GM12878 (cell line): ENCODE results near the gene ZNF764. TPM values are rescaled to one million over a fixed set of nuclear protein-coding genes. Genes with fewer than 3 reads are reported as not detected.
A peak's percentile ranks its signal among the peaks of the same experiment; 100 is the strongest.

Experiments used
- ATAC-seq: fragments of 200-7000 bp; cut with Tn5 transposase; 3 replicates; pipeline ENCODE4 v1.9.1; 2020; ENCODE audit warnings: mild to moderate bottlenecking, moderate library complexity
- BruUV-seq: library from RNA; stranded (reverse); fragments of 400-500 nt; replicated peaks from 2 replicates; lab custom pipeline; 2021; lab: Mats Ljungman, UMichigan
- CTCF ChIA-PET: fragments of 300-600 bp; sonication (Branson Sonifier 250); formaldehyde crosslinking; extraction: SDS; loops from one replicate; lab custom pipeline; 2021; ENCODE audit warnings: inconsistent platforms; lab: Yijun Ruan, JAX
- POLR2A ChIA-PET: fragments of 350-600 bp; formaldehyde crosslinking; extraction: SDS; loops from one replicate; lab custom pipeline; 2021; ENCODE audit warnings: inconsistent platforms; lab: Charles Lee
- RAD21 ChIA-PET: fragments of 300-600 bp; sonication (Branson Sonifier 250); formaldehyde crosslinking; loops from one replicate; lab custom pipeline; 2023; ENCODE audit warnings: antibody characterized with exemption; ENCODE audit not compliant: unreplicated experiment; lab: Charles Lee
- SMC1A ChIA-PET: fragments of 300-600 bp; sonication (Branson Sonifier 250); formaldehyde crosslinking; loops from one replicate; lab custom pipeline; 2023; ENCODE audit not compliant: unreplicated experiment, uncharacterized antibody; lab: Charles Lee
- DNase-seq: peaks from one replicate; pipeline ENCODE4 v3.0.0-alpha.2; 2011; ENCODE audit warnings: low read depth, low spot score
- FAIRE-seq: peaks from 3 replicates; lab custom pipeline; 2011; peaks lifted over from hg19 to GRCh38; lab: Jason Lieb, UNC
- H2AFZ ChIP-seq: 2 replicates; pipeline ENCODE4 v1.6.0; 2011; ENCODE audit warnings: low read depth, low read length, control low read depth; ENCODE audit not compliant: control insufficient read depth
- H3K27ac ChIP-seq: 2 replicates; pipeline ENCODE4 v1.5.1; 2011; ENCODE audit warnings: control low read depth; ENCODE audit not compliant: control insufficient read depth, insufficient read depth
- H3K27me3 ChIP-seq, 2 experiments: replicated peaks in 1 of 2; 2 replicates each; pipeline versions ENCODE4 v1.6.0 to v1.6.1; 2011; ENCODE audit warnings: low read length in 1 of 2; ENCODE audit not compliant: control insufficient read depth in 2 of 2, insufficient read depth in 2 of 2
- H3K36me3 ChIP-seq, 2 experiments: 2 replicates each; pipeline ENCODE4 v1.5.1; 2011; ENCODE audit warnings: low read length in 1 of 2; ENCODE audit not compliant: control insufficient read depth in 2 of 2, insufficient read depth in 2 of 2
- H3K4me1 ChIP-seq: 2 replicates; pipeline ENCODE4 v1.6.1; 2011; ENCODE audit warnings: mild to moderate bottlenecking, low read length, moderate library complexity, mixed read lengths; ENCODE audit not compliant: control insufficient read depth, insufficient read depth
- H3K4me2 ChIP-seq: 2 replicates; pipeline ENCODE4 v1.6.0; 2011; ENCODE audit warnings: control low read depth; ENCODE audit not compliant: control insufficient read depth, insufficient read depth
- H3K4me3 ChIP-seq: fragments of 200-600 bp; sonication (generic); 2 replicates; pipeline ENCODE4 v1.5.1; 2016
- H3K79me2 ChIP-seq: 2 replicates; pipeline ENCODE4 v1.6.0; 2011; ENCODE audit warnings: low read length; ENCODE audit not compliant: control insufficient read depth, insufficient read depth
- H3K9ac ChIP-seq: 2 replicates; pipeline ENCODE4 v1.8.0; 2011; ENCODE audit warnings: low read length, control low read depth, mixed read lengths; ENCODE audit not compliant: control insufficient read depth, insufficient read depth
- H3K9me3 ChIP-seq: replicated peaks from 3 replicates; pipeline ENCODE4 v1.5.1; 2011; ENCODE audit warnings: mild to moderate bottlenecking, low read length; ENCODE audit not compliant: control insufficient read depth, insufficient read depth
- H4K20me1 ChIP-seq: 2 replicates; pipeline ENCODE4 v1.6.0; 2011; ENCODE audit not compliant: control insufficient read depth, insufficient read depth
- BCL11A ChIP-seq: IDR thresholded peaks from 2 replicates; pipeline ENCODE4 v1.6.1; 2011; ENCODE audit warnings: low read depth, low read length
- BRCA1 ChIP-seq: IDR thresholded peaks from 2 replicates; pipeline ENCODE4 v1.6.1; 2011; ENCODE audit warnings: low read depth, low read length, improper control_type of control experiment
- CBFB ChIP-seq: IDR thresholded peaks from 2 replicates; pipeline ENCODE4 v1.6.1; 2016; ENCODE audit warnings: antibody characterized with exemption, low read depth
- EZH2 ChIP-seq: IDR thresholded peaks from 2 replicates; pipeline ENCODE4 v1.6.1; 2012; ENCODE audit warnings: low read depth, mild to moderate bottlenecking, control low read depth, inconsistent platforms, low read length, borderline replicate concordance; ENCODE audit not compliant: control insufficient read depth
- JUNB ChIP-seq: IDR thresholded peaks from 2 replicates; pipeline ENCODE4 v1.6.1; 2016; ENCODE audit warnings: antibody characterized with exemption, mild to moderate bottlenecking
- KAT2A ChIP-seq: conservative IDR thresholded peaks from 2 replicates; pipeline ENCODE4 v1.6.1; 2011; ENCODE audit warnings: low read depth, low read length; ENCODE audit not compliant: control insufficient read depth
- NR2C2 ChIP-seq: IDR thresholded peaks from 2 replicates; pipeline ENCODE4 v1.6.1; 2011; ENCODE audit warnings: borderline replicate concordance, low read depth; ENCODE audit not compliant: control insufficient read depth, insufficient read length
- RAD21 ChIP-seq: IDR thresholded peaks from 2 replicates; pipeline ENCODE4 v1.6.1; 2011; ENCODE audit warnings: mild to moderate bottlenecking, low read depth, low read length, moderate library complexity; ENCODE audit not compliant: insufficient read depth
- RAD51 ChIP-seq: fragments of 450-650 bp; IDR thresholded peaks from 2 replicates; pipeline ENCODE4 v1.6.1; 2016; ENCODE audit warnings: moderate library complexity, mild to moderate bottlenecking, inconsistent platforms
- STAT1 ChIP-seq: fragments of 450-650 bp; conservative IDR thresholded peaks from 2 replicates; pipeline ENCODE4 v1.6.1; 2014; ENCODE audit warnings: antibody characterized with exemption, mild to moderate bottlenecking
- WGBS: methylation state at CpG from one replicate; pipeline ENCODE4 v1.1.6; 2016; ENCODE audit warnings: low lambda C conversion rate; ENCODE audit not compliant: insufficient replicate concordance, insufficient coverage; ENCODE audit errors: missing lambda C conversion rate; 5-methylcytosine and 5-hydroxymethylcytosine counted together
- in situ Hi-C: fragments of 300-500 bp; cut with MboI; formaldehyde crosslinking; loops from 9 replicates; pipeline ENCODE4 v1.14.3; 2018; ENCODE audit warnings: mixed read lengths
- intact Hi-C: fragments of 100-400 bp; cut with micrococcal nuclease; formaldehyde crosslinking; loops from one replicate; pipeline ENCODE4 v1.14.2; 2022; ENCODE audit not compliant: unreplicated experiment
- polyA plus RNA-seq, 11 experiments: library from polyadenylated mRNA; depleted of rRNA in 4 of 11; unstranded in 6 of 11; stranded (reverse) in 5 of 11; fragments of >200 nt; fragmentation: Nextera tagmentation in 4 of 11; fragmentation: Illumina TruSeq in 1 of 11; extraction: Ambion mirVana in 4 of 11; extraction: Trizol in 1 of 11; gene quantifications; 1 replicate in 1 of 11; 2 replicates in 10 of 11; pipeline versions ENCODE4 v1.2.1 to v1.2.3, GENCODE V29; 2011 to 2016; ENCODE audit warnings: inconsistent platforms in 2 of 11, missing spikeins in 2 of 11, low read depth in 1 of 11
- total RNA-seq, 4 experiments: library from RNA; depleted of rRNA in 3 of 4; stranded (reverse); fragments of >200 nt in 3 of 4; fragmentation: Illumina TruSeq in 1 of 4; extraction: Trizol in 1 of 4; gene quantifications; 2 replicates each; pipeline versions ENCODE4 v1.2.1 to v1.2.3, GENCODE V29; 2013 to 2021
- TF ChIP-seq, protein P1 (sequence below): fragments of 450-650 bp; IDR thresholded peaks from 2 replicates; pipeline ENCODE4 v1.6.1; 2016; ENCODE audit warnings: mild to moderate bottlenecking
- TF ChIP-seq, protein P2 (sequence below): IDR thresholded peaks from 2 replicates; pipeline ENCODE4 v1.6.1; 2011; ENCODE audit warnings: mild to moderate bottlenecking, low read depth, low read length, moderate library complexity; ENCODE audit not compliant: insufficient replicate concordance
- TF ChIP-seq, protein P3 (sequence below): fragments of 450-650 bp; IDR thresholded peaks from 2 replicates; pipeline ENCODE4 v1.6.1; 2017; ENCODE audit warnings: low read depth, mild to moderate bottlenecking, moderate library complexity
- TF ChIP-seq, protein P4 (sequence below): IDR thresholded peaks from 2 replicates; pipeline ENCODE4 v1.6.1; 2011; ENCODE audit warnings: low read depth, low read length, improper control_type of control experiment, borderline replicate concordance
- TF ChIP-seq, protein P5 (sequence below): fragments of 450-650 bp; formaldehyde crosslinking; IDR thresholded peaks from 2 replicates; pipeline ENCODE4 v1.4.0; 2020; ENCODE audit warnings: mild to moderate bottlenecking, moderate library complexity

The ZNF764 gene
- total and polyA plus RNA-seq, 10 of the 15 experiments (the other 5 are each of a cell fraction or from before 2014, with no cell fraction given) = 0.61 to 11.9 (median 3.8) TPM

DNA sequence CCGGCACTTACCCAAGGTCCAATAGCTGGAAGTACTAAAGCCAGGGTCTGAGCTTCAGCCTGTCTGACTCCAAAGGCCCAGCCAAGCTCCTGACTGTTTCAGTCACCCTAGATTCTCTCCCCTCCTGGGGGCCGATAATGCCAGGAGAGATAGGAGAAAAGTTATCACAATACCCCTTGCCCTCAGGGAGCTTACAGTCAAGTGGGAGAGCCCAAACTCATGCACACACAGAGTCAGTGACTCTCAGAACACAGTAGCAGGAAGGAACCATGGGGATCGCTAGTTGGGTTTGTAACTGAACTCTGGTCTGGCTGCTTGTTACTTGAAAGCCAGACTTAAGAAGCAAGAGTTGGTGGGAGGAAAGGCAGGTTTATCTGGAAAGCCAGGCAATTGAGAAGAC lies 46.7 kb downstream of the ZNF764 start:
- Histone ChIP-seq H3K27me3 (no peaks in the 10 kb centered on the region), H3K79me2 (no peaks in the 10 kb centered on the region), H3K4me1 (no peaks in the 10 kb centered on the region), H3K4me2 (no peak overlapping the region), H4K20me1 (no peaks in the 10 kb centered on the region), H2AFZ (no peak overlapping the region), H3K27ac (no peak overlapping the region), H3K36me3 (peaks cover 26 to 44% of the 10 kb centered on the region in 2 experiments), H3K4me3 (no peak overlapping the region), H3K9me3 (no peaks in the 10 kb centered on the region), H3K9ac (no peak overlapping the region)
- BruUV-seq = TSS peak; percentile 58
- CTCF ChIA-PET = interaction anchor here (1.3 to 2.0 kb wide), 2 partner anchors 81 to 87 kb away, joined by 4 to 8 read pairs; partner anchors contain the start of gene DCTPP1
- SMC1A ChIA-PET = interaction anchor here (1.2 to 1.7 kb wide), 5 partner anchors 13 to 87 kb away, joined by 3 read pairs; partner anchors contain the start of gene DCTPP1
- ATAC-seq = no peak
- DNase-seq = no peak
- RAD21 ChIA-PET = interaction anchor here (1.3 to 1.5 kb wide), 2 partner anchors 38 to 82 kb away, joined by 4 to 5 read pairs; partner anchors contain the start of gene DCTPP1
- intact Hi-C loops = no loop called here
- in situ Hi-C loops = no loop called here
- FAIRE-seq = no peak
- 94% methylated on average over 3 of the region's 3 CpGs for WGBS
- POLR2A ChIA-PET = interaction anchor here (1.6 kb wide), 1 partner anchor 11 kb away, joined by 3 read pairs; no protein-coding TSS in a partner anchor
- TF ChIP-seq, protein P1, sequence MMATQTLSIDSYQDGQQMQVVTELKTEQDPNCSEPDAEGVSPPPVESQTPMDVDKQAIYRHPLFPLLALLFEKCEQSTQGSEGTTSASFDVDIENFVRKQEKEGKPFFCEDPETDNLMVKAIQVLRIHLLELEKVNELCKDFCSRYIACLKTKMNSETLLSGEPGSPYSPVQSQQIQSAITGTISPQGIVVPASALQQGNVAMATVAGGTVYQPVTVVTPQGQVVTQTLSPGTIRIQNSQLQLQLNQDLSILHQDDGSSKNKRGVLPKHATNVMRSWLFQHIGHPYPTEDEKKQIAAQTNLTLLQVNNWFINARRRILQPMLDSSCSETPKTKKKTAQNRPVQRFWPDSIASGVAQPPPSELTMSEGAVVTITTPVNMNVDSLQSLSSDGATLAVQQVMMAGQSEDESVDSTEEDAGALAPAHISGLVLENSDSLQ = no peak
- no peak for TF ChIP-seq RAD51
- no peak for TF ChIP-seq EZH2
- TF ChIP-seq, protein P2, sequence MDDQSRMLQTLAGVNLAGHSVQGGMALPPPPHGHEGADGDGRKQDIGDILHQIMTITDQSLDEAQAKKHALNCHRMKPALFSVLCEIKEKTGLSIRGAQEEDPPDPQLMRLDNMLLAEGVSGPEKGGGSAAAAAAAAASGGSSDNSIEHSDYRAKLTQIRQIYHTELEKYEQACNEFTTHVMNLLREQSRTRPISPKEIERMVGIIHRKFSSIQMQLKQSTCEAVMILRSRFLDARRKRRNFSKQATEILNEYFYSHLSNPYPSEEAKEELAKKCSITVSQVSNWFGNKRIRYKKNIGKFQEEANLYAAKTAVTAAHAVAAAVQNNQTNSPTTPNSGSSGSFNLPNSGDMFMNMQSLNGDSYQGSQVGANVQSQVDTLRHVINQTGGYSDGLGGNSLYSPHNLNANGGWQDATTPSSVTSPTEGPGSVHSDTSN = no peak
- no peak for TF ChIP-seq STAT1
- TF ChIP-seq KAT2A = no peak
- no peak for TF ChIP-seq BRCA1
- no peak for TF ChIP-seq JUNB
- no peak for TF ChIP-seq BCL11A
- no peak for TF ChIP-seq RAD21
- TF ChIP-seq, protein P3, sequence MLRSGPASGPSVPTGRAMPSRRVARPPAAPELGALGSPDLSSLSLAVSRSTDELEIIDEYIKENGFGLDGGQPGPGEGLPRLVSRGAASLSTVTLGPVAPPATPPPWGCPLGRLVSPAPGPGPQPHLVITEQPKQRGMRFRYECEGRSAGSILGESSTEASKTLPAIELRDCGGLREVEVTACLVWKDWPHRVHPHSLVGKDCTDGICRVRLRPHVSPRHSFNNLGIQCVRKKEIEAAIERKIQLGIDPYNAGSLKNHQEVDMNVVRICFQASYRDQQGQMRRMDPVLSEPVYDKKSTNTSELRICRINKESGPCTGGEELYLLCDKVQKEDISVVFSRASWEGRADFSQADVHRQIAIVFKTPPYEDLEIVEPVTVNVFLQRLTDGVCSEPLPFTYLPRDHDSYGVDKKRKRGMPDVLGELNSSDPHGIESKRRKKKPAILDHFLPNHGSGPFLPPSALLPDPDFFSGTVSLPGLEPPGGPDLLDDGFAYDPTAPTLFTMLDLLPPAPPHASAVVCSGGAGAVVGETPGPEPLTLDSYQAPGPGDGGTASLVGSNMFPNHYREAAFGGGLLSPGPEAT = no peak
- TF ChIP-seq, protein P4, sequence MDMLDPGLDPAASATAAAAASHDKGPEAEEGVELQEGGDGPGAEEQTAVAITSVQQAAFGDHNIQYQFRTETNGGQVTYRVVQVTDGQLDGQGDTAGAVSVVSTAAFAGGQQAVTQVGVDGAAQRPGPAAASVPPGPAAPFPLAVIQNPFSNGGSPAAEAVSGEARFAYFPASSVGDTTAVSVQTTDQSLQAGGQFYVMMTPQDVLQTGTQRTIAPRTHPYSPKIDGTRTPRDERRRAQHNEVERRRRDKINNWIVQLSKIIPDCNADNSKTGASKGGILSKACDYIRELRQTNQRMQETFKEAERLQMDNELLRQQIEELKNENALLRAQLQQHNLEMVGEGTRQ = no peak
- TF ChIP-seq, protein P5, sequence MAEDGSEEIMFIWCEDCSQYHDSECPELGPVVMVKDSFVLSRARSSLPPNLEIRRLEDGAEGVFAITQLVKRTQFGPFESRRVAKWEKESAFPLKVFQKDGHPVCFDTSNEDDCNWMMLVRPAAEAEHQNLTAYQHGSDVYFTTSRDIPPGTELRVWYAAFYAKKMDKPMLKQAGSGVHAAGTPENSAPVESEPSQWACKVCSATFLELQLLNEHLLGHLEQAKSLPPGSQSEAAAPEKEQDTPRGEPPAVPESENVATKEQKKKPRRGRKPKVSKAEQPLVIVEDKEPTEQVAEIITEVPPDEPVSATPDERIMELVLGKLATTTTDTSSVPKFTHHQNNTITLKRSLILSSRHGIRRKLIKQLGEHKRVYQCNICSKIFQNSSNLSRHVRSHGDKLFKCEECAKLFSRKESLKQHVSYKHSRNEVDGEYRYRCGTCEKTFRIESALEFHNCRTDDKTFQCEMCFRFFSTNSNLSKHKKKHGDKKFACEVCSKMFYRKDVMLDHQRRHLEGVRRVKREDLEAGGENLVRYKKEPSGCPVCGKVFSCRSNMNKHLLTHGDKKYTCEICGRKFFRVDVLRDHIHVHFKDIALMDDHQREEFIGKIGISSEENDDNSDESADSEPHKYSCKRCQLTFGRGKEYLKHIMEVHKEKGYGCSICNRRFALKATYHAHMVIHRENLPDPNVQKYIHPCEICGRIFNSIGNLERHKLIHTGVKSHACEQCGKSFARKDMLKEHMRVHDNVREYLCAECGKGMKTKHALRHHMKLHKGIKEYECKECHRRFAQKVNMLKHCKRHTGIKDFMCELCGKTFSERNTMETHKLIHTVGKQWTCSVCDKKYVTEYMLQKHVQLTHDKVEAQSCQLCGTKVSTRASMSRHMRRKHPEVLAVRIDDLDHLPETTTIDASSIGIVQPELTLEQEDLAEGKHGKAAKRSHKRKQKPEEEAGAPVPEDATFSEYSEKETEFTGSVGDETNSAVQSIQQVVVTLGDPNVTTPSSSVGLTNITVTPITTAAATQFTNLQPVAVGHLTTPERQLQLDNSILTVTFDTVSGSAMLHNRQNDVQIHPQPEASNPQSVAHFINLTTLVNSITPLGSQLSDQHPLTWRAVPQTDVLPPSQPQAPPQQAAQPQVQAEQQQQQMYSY (CRISPR knock-in tag) = no peak
- no peak for TF ChIP-seq CBFB
- TF ChIP-seq NR2C2 = no peak
